WTC11 (cell line): ENCODE data around the gene IFNA21.
"Not testable (repeated sequence)": the region's sequence is repeated elsewhere in the genome, so short reads cannot be mapped to it uniquely, and the experiment has no call there.

Experiments used
- ATF1 ChIP-seq: sonication (generic); formaldehyde crosslinking; IDR thresholded peaks from 2 replicates; pipeline ENCODE4 v1.8.1; 2023; ENCODE audit warnings: mild to moderate bottlenecking, moderate library complexity, missing genetic modification reagents
- CDX4 ChIP-seq: fragments of 250-450 bp; sonication (Bioruptor Pico); IDR thresholded peaks from 2 replicates; pipeline ENCODE4 v1.9.0; 2021; ENCODE audit warnings: moderate library complexity, mild to moderate bottlenecking, inconsistent platforms, borderline replicate concordance
- NFYB ChIP-seq: sonication (generic); formaldehyde crosslinking; conservative IDR thresholded peaks from 2 replicates; pipeline ENCODE4 v1.8.0; 2022; ENCODE audit warnings: low read depth, missing genetic modification reagents
- SMAD4 ChIP-seq: sonication (generic); formaldehyde crosslinking; IDR thresholded peaks from 2 replicates; pipeline ENCODE4 v1.8.0; 2022; ENCODE audit warnings: mild to moderate bottlenecking, missing genetic modification reagents
- TF ChIP-seq, protein P1 (sequence below): fragments of 200-600 bp; IDR thresholded peaks from 2 replicates; pipeline ENCODE4 v1.8.0; 2022; ENCODE audit warnings: antibody characterized with exemption

GRCh38 chr9:21202105-21202504 is 35.6 kb upstream of the IFNA21 start, which contains the start of gene IFNA7:
- TF ChIP-seq, protein P1, sequence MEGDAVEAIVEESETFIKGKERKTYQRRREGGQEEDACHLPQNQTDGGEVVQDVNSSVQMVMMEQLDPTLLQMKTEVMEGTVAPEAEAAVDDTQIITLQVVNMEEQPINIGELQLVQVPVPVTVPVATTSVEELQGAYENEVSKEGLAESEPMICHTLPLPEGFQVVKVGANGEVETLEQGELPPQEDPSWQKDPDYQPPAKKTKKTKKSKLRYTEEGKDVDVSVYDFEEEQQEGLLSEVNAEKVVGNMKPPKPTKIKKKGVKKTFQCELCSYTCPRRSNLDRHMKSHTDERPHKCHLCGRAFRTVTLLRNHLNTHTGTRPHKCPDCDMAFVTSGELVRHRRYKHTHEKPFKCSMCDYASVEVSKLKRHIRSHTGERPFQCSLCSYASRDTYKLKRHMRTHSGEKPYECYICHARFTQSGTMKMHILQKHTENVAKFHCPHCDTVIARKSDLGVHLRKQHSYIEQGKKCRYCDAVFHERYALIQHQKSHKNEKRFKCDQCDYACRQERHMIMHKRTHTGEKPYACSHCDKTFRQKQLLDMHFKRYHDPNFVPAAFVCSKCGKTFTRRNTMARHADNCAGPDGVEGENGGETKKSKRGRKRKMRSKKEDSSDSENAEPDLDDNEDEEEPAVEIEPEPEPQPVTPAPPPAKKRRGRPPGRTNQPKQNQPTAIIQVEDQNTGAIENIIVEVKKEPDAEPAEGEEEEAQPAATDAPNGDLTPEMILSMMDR = not testable (repeated sequence)
- not testable (repeated sequence) for TF ChIP-seq CDX4, ATF1, NFYB, SMAD4 (CRISPR knock-in tag)
